BLaER1 (cell line): ENCODE results near the gene NUSAP1.
"Not testable (repeated sequence)": the region's sequence is repeated elsewhere in the genome, so short reads cannot be mapped to it uniquely, and the experiment has no call there.

Source experiments
- H3K27ac ChIP-seq: shearing (Covaris generic); formaldehyde crosslinking; 2 replicates; pipeline ENCODE4 v1.8.1; 2022
- H3K27me3 ChIP-seq: shearing (Covaris generic); formaldehyde crosslinking; 2 replicates; pipeline ENCODE4 v1.8.1; 2022
- H3K36me3 ChIP-seq: shearing (Covaris generic); formaldehyde crosslinking; 2 replicates; pipeline ENCODE4 v1.8.1; 2022
- H3K4me1 ChIP-seq: shearing (Covaris generic); formaldehyde crosslinking; 2 replicates; pipeline ENCODE4 v1.8.1; 2022
- H3K4me2 ChIP-seq: shearing (Covaris generic); formaldehyde crosslinking; 2 replicates; pipeline ENCODE4 v1.8.1; 2022
- H3K4me3 ChIP-seq: shearing (Covaris generic); formaldehyde crosslinking; 2 replicates; pipeline ENCODE4 v1.8.1; 2022
- H3K9ac ChIP-seq: shearing (Covaris generic); formaldehyde crosslinking; 2 replicates; pipeline ENCODE4 v1.8.1; 2022
- H3K9me3 ChIP-seq: shearing (Covaris generic); formaldehyde crosslinking; 2 replicates; pipeline ENCODE4 v1.8.1; 2022
- H4K20me1 ChIP-seq: shearing (Covaris generic); formaldehyde crosslinking; 2 replicates; pipeline ENCODE4 v1.8.1; 2022
- Cebpa-rat ChIP-seq: shearing (Covaris generic); IDR thresholded peaks from 2 replicates; pipeline ENCODE4 v1.8.1; 2022

The NUSAP1 gene

DNA sequence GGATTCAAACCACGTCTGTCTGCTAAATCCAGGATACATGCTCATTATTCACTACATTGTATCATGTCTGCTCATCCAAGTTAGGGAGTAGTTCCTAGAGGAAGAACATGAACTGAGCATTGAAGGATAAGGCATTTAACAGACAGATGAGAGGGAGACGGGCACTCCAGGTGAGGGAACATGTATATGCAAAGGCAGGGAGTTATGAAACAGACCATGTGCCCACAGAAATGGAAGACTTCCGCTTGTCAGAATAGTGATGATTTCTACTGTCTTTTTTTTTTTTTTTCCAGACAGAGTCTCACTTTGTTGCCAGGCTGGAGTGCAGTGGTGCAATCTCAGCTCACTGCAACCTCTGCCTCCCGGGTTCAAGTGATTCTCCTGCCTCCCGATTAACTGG is 74.7 kb downstream of the NUSAP1 start:
- no peaks in the 10 kb centered on the region for H4K20me1 ChIP-seq
- H3K4me3 ChIP-seq: no peak overlapping the region
- TF ChIP-seq Cebpa-rat: no peak
- no peak overlapping the region for H3K9ac ChIP-seq
- H3K27ac ChIP-seq: no peak overlapping the region
- peaks cover 20% of the 10 kb centered on the region for H3K4me1 ChIP-seq
- H3K36me3 ChIP-seq: no peaks in the 10 kb centered on the region
- no peak overlapping the region for H3K4me2 ChIP-seq
- no peaks in the 10 kb centered on the region for H3K9me3 ChIP-seq
- H3K27me3 ChIP-seq: no peaks in the 10 kb centered on the region

DNA sequence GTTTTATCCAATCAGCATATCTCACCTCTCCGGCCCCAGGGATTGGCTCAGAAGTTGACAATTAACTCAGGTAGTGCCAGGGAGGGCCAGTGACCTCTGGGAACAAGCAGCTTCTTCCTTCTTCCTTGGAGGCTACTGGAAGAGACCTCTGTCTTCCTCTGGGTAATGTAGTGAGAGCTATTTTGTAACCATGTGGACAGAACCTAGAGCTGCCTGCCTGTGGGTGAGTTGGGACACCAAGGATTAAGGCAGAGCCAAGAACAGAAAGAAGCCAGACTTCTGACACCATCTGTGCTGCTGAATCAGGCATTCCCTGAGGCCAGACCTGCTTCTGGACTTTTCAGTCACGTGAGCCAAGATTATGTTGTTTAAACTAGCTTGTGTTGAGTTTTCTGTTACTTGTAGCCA is 75.6 kb downstream of the NUSAP1 start:
- Histone ChIP-seq H3K27me3 (no peaks in the 10 kb centered on the region), H4K20me1 (no peaks in the 10 kb centered on the region), H3K27ac (no peak overlapping the region), H3K4me1 (peaks cover 16% of the 10 kb centered on the region), H3K36me3 (no peaks in the 10 kb centered on the region), H3K9ac (no peak overlapping the region), H3K4me2 (no peak overlapping the region), H3K9me3 (no peaks in the 10 kb centered on the region), H3K4me3 (no peak overlapping the region)
- TF ChIP-seq Cebpa-rat: no peak

DNA sequence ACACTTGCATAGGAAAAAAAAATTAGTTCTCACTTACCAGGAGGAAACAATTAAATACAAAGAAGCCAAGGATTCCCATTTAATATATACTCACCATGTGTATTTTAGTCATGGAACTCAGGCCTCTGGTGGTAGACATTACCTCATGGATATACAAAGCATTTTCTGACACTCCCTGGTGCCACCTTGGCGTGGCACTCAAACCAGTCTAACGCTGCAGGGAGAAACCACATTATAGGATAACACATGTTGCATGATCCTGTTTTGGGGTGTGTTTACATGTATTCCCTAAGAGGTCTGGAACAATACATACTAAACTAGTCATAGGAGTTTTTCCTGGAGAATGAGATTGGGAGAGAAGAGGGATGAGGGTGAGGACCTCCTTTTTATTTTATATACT is 78.3 kb downstream of the NUSAP1 start:
- no peaks in the 10 kb centered on the region for H3K9me3 ChIP-seq
- H3K36me3 ChIP-seq: no peaks in the 10 kb centered on the region
- H3K9ac ChIP-seq: no peak overlapping the region
- no peak overlapping the region for H3K4me3 ChIP-seq
- peaks cover 8% of the 10 kb centered on the region for H3K4me1 ChIP-seq
- H3K4me2 ChIP-seq: no peak overlapping the region
- no peak for TF ChIP-seq Cebpa-rat
- no peak overlapping the region for H3K27ac ChIP-seq
- no peaks in the 10 kb centered on the region for H3K27me3 ChIP-seq
- H4K20me1 ChIP-seq: no peaks in the 10 kb centered on the region

DNA sequence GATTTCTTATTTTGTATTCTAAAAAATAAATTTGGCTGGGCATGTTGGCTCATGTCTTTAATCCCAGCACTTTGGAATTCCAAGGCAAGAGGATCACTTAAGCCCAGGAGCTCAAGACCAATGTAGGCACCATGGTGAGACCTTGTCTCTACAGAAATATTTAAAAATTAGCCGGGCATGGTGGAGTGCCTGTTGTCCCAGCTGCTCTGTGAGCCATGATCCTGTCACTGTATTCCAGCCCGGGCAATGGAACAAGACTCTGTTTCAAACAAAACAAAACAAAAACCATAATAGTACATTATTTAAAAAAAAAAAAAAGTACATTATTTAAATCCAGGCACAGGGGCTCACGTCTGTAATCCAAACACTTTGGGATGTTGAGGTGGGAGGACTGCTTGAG is 78.8 kb downstream of the NUSAP1 start:
- H4K20me1 ChIP-seq: no peaks in the 10 kb centered on the region

DNA sequence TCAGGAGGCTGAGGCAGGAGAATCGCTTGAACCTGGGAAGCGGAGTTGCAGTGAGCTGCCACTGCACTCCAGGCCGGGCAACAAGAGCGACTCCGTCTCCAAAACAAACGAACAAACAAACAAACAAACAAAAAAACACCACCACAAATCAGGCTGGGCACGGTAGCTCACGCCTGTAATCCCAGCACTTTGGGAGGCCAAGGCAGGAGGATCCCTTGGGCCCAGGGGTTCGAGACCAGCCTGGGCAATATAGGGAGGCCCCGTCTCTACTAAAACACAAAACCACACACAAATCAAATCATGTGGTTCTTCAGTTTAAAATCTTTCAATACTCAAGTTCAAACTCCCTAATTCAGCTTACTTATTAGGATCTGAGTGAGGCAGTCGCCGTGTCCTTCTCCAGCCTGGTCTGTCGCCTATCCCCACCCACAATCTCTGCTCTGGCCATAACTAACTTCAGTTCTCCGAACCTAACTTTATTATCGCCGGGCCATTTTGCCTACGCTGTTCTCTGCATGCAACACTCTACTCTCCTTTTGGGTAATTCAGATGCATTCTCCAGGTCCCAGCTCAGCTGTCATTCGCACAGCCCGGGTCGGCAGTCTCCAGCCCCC is 83.6 kb downstream of the NUSAP1 start:
- Histone ChIP-seq H3K27ac (peak overlapping the region; percentile 71), H3K27me3 (no peaks in the 10 kb centered on the region), H3K4me3 (peak overlapping the region; percentile 100), H3K36me3 (peaks cover 13% of the 10 kb centered on the region), H3K9ac (peak overlapping the region; percentile 96), H3K4me2 (peak overlapping the region; percentile 94), H4K20me1 (peaks cover 42% of the 10 kb centered on the region), H3K9me3 (no peaks in the 10 kb centered on the region), H3K4me1 (peaks cover 38% of the 10 kb centered on the region)
- TF ChIP-seq Cebpa-rat: no peak

More for the DNA sequence above, 78.8 kb downstream of the NUSAP1 start:
- no peak for TF ChIP-seq Cebpa-rat
- no peaks in the 10 kb centered on the region for H3K9me3 ChIP-seq
- H3K9ac ChIP-seq: no peak overlapping the region
- H3K4me3 ChIP-seq: no peak overlapping the region
- H3K36me3 ChIP-seq: no peaks in the 10 kb centered on the region
- H3K4me1 ChIP-seq: peaks cover 11% of the 10 kb centered on the region
- H3K4me2 ChIP-seq: no peak overlapping the region
- H3K27me3 ChIP-seq: no peaks in the 10 kb centered on the region
- no peak overlapping the region for H3K27ac ChIP-seq

DNA sequence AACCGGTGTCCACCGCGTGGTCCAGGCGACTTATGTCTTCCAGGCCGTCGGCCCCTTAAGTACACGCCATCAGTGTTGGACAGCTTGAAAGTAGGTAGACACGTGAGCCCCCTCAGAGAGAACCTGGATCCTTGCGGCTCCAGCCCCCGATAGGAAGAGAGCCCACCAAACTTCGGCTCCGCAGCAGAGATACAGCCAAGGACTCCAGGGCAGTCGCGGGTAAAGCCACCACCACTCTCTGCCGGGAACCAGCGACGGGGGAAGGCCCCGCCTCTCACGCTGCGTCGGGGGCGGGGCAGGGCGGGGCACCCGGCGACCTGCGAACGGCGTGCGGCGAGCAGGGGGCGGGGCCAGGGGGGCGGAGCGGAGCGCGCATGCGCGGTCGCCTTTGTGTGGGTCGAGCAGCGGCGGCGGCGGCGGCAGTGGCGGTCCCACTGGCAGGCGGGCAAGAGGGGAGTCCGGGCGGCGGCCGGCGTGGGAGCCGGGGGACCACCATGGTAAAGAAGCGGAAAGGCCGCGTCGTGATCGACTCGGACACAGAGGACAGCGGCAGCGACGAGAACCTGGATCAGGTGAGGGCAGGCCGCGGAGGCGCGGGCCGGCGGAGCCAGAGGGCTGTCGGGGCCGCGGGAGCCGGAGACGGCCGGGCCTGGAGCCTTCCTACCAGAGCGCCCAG is 84.2 kb downstream of the NUSAP1 start, which contains the start of gene RTF1:
Gene RTF1 (plus strand): TSS at position 354 of the 676 bp plus-strand sequence. CDS start 21 bp downstream, at position 375.
- peak within 1 kb of the TSS; percentile 96 for H3K9ac ChIP-seq
- peaks cover 17% of the 10 kb centered on the region for H3K36me3 ChIP-seq
- H4K20me1 ChIP-seq: peaks cover 49% of the 10 kb centered on the region
- H3K4me2 ChIP-seq: peak within 1 kb of the TSS; percentile 94
- peak within 1 kb of the TSS; percentile 100 for H3K4me3 ChIP-seq
- H3K27ac ChIP-seq: peak within 1 kb of the TSS; percentile 89
- peaks cover 38% of the 10 kb centered on the region for H3K4me1 ChIP-seq
- H3K9me3 ChIP-seq: no peaks in the 10 kb centered on the region
- H3K27me3 ChIP-seq: no peaks in the 10 kb centered on the region
- no peak for TF ChIP-seq Cebpa-rat

DNA sequence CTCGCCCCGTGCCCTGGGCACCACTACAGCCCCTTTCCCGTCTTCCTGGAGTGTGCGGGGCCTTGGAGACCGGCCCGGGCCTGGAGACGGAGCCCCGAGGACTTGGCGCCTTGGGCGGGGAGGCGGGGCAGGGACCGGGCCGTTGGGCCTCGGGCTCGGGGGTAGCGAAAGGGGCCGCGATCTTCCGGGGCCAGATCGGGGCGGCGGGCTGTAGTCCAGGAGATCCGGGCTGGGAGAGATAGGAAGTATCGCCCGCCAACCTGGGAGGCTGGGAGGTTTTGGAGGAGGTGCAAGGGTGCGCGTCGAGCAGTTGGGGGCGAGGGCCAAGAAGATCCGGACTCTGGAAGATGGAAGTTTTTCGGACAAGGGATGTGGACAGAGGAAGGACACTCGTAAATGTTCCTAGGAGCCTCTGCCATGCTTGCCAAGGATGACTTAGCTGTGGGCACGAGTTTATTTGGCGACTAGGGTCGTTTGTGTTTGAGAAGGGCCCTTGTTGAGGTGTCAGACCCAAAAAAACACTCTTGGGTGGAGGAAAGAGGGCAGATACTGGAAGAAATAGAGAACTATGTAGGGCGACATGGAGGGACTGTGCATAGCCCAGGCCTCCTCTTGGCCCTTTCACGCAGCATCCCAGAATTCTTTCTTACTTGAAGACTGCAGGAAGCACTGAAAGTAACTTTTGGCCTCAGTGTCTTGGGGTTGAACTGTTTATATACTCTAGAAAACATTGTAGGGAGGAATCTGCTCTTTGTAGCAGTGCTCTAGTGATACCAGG is 84.9 kb downstream of the NUSAP1 start:
- H3K9me3 ChIP-seq: no peaks in the 10 kb centered on the region
- H3K27ac ChIP-seq: peak overlapping the region; percentile 89
- peaks cover 20% of the 10 kb centered on the region for H3K36me3 ChIP-seq
- peak overlapping the region; percentile 100 for H3K4me3 ChIP-seq
- H3K9ac ChIP-seq: peak overlapping the region; percentile 96
- H3K4me1 ChIP-seq: peaks cover 38% of the 10 kb centered on the region
- peaks cover 56% of the 10 kb centered on the region for H4K20me1 ChIP-seq
- H3K27me3 ChIP-seq: no peaks in the 10 kb centered on the region
- H3K4me2 ChIP-seq: peak overlapping the region; percentile 83
- TF ChIP-seq Cebpa-rat: no peak

DNA sequence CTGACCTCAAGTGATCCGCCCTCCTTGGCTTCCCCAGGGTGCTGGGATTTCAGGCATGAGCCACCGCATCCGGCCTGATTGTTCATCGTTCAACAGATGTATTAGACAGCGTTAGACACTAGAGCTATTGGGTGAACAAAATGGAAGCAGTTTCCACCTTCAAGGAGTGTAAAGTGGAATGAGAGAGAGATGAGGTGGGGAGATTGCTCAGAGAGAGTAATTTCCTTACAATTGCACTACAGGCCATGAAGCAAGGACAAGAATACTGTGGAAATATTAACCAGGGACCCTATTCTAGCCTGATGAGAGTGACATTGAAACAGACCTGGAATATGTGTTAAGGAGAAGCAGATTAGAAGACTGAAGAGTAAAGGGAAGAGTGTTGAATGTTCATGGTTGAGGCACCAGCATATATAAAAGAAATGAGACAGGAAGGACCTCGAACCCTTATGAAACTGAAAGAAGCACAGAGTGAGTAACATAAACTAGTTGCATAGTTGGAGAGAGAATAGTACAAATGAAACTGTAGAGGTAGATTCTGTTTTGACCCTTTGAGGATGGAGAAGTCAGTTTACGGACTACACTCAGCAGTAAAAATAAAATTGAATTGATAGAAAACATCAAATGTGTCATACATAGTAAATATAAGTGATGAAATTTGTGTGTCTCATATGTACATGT is 91.4 kb downstream of the NUSAP1 start:
- Histone ChIP-seq H3K9me3 (no peaks in the 10 kb centered on the region), H4K20me1 (peaks cover 93% of the 10 kb centered on the region), H3K4me1 (peaks cover 31% of the 10 kb centered on the region), H3K4me3 (no peak overlapping the region), H3K27me3 (no peaks in the 10 kb centered on the region), H3K9ac (no peak overlapping the region), H3K36me3 (peaks cover 54% of the 10 kb centered on the region), H3K4me2 (peak overlapping the region; percentile 23; the same call in 1 of the 2 replicates), H3K27ac (no peak overlapping the region)
- TF ChIP-seq Cebpa-rat: no peak

DNA sequence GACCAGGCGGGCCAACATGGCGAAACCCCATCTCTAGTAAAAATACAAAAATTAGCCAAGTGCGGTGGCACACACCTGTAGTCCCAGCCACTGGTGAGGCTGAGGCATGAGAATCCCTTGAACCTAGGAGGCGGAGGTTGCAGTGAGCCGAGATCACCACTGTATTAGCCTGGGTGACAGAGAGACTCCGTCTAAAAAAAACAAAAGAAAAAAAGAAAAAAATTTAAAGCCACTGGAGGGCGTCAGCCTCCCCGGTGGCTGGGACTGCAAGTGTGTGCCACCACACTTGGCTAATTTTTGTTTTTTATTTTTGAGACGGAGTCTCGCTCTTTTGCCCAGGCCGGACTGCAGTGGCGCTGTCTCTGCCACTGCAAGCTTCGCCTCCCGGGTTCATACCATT is 92.1 kb downstream of the NUSAP1 start:
- H3K36me3 ChIP-seq: peaks cover 55% of the 10 kb centered on the region
- H3K27me3 ChIP-seq: no peaks in the 10 kb centered on the region
- H3K4me1 ChIP-seq: peaks cover 33% of the 10 kb centered on the region
- H3K9ac ChIP-seq: no peak overlapping the region
- H3K9me3 ChIP-seq: no peaks in the 10 kb centered on the region
- H3K4me3 ChIP-seq: no peak overlapping the region
- no peak overlapping the region for H3K27ac ChIP-seq
- H4K20me1 ChIP-seq: peaks cover 93% of the 10 kb centered on the region
- no peak overlapping the region for H3K4me2 ChIP-seq
- TF ChIP-seq Cebpa-rat: no peak

DNA sequence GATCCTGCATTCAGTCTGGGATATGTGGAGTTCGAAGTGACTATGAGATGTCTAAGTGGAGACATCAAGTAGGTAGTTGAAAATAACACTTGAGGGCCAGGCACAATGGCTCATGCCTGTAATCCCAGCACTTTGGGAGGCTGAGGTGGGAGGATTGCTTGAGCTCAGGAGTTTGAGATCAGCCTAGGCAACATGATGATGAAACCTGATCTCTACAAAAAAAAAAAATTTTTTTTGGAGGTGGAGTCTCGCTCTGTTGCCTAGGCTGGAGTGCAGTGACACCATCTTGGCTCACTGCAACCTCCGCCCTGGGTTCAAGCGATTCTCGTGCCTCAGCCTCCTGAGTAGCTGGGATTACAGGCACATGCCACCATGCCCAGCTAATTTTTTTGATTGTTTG is 93.2 kb downstream of the NUSAP1 start:
- not testable (repeated sequence) for H3K27ac ChIP-seq, H3K4me3 ChIP-seq, H3K9me3 ChIP-seq, H3K9ac ChIP-seq, H3K4me2 ChIP-seq, H3K27me3 ChIP-seq
- peaks cover 54% of the 10 kb centered on the region for H3K36me3 ChIP-seq
- H3K4me1 ChIP-seq: peaks cover 35% of the 10 kb centered on the region
- peaks cover 93% of the 10 kb centered on the region for H4K20me1 ChIP-seq
